GM21737 (cell line): ENCODE results near the gene YBEY.
A peak's percentile ranks its signal among the peaks of the same experiment; 100 is the strongest.
"Not testable (repeated sequence)": the region's sequence is repeated elsewhere in the genome, so short reads cannot be mapped to it uniquely, and the experiment has no call there.

Source experiments
- ATAC-seq: cut with Tn5 transposase; IDR thresholded peaks from one replicate; pipeline ENCODE4 v1.9.1; 2021; ENCODE audit warnings: mild to moderate bottlenecking, moderate library complexity; ENCODE audit not compliant: unreplicated experiment

Gene YBEY

GRCh38 chr21:46299167-46299566, 13.0 kb downstream of the YBEY start:
- ATAC-seq, result no peak

- ATAC-seq, result no peak
Measured at GRCh38 chr21:46301759-46302158, 15.6 kb downstream of the YBEY start.

DNA sequence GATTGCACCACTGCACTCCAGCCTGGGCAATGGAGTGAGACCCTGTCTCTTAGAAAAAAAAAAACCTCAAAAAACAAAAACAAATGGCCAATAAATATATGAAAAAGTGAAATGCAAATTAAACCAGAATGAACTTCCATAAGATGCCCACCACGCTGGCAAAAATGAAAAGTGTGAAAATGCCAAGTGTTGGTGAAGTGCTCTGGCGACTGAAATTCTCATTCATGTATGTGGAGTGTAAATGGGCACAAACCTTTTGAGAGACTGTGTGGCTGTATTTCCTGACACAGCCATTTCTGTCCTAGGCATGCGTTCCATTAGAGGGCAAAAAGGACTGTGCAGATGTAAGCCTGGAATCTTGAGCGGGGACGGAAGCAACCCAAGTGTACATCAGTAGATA, 18.3 kb downstream of the YBEY start:
- no peak for ATAC-seq

DNA sequence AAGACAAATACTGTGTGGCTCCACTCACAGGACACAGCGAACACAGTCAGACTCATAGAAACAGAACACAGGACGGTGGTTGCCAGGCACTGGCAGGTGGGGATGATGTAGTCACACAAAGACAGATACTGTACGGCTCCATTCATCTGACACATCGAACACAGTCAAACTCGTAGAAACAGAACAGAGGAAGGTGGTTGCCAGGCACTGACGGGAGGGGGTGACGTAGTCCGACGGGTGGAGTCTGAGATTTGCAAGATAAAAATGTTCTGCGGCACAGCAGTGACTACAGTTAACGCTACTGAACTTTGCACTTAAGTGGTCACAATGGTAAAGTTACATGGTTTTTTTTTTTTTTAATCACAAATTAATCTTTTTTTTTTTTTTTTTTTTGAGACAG, 18.8 kb downstream of the YBEY start:
- no peak for ATAC-seq

DNA sequence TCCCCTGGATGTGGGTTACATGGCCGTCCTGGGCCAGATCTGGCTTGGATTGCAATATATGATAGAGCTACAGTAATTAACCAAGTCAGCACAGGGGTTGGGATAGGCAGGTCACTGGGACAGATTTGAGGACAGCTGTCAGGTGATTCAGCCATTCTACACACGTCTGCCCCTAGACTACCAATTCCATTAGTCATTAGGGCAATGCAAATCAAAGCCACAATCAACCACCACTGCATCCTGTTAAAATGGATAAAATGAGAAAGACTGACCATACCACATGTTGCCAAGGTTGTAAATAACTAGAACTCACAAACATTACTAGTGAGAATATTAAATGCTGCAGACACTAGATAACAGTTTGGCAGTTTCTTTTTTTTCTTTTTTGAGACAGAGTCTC, 21.5 kb downstream of the YBEY start:
- ATAC-seq, result no peak

DNA sequence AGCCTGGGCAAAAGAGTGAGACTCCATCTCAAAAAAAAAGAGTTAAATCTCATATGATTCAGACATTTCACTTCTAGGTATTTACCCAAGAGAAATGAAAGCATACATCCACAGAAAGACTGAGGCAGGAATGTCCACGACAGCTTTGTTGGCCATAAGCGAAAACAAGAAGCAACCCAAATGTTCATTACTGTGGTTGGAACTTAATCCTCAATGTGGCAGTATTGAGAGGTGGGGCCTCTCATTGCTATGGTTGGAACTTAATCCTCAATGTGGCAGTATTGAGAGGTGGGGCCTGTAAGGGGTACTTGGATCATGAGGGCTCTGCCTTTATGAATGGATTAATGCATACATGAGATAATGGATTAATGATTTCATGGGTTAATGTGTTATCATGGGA, 22.3 kb downstream of the YBEY start:
- ATAC-seq, result no peak

GRCh38 chr21:46310260-46310659, 24.1 kb downstream of the YBEY start:
- ATAC-seq, result not testable (repeated sequence)

GRCh38 chr21:46311568-46311967, 25.4 kb downstream of the YBEY start:
- ATAC-seq, result no peak

GRCh38 chr21:46312949-46313348, 26.8 kb downstream of the YBEY start:
- ATAC-seq, result no peak

GRCh38 chr21:46314441-46315020, 28.4 kb downstream of the YBEY start:
- no peak for ATAC-seq

GRCh38 chr21:46316708-46317324, 30.7 kb downstream of the YBEY start:
- no peak for ATAC-seq

DNA sequence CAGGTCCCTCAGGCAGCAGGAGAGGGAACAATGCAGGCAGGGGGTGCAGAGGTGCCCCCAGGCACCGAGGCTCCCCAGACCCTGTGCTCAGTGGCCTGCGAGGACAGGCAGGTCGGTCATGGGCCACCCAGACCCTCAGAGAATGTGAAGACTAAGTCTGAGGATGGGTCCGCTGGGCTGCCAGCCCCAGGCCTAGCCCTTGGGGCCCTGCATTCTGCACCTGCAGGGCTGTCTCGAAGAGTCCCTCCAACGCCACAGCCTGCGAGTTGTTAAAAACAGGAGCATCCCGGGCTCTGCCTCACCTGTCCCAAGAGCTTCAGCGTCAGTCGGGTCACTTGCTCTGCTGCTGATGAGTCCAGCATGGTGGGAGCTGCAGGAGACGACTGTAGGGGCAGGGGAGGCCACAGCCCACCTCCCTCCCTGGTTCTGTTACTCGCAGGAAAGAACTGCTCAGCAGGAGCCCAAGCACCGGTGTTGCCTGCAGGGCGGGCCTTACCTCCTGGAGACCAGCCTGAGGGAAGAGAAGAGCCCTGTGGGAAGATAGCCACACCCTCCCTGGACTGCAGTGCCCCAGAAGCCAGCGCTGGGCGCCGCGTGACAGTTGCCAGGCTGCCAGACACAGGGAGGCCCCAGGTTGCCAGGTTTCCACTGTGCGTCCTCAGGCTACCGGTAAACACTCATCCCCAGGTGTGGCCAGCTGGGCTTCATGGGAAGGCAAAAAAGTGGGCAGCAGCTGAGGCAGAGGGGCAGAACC, 31.7 kb downstream of the YBEY start:
- no peak for ATAC-seq

GRCh38 chr21:46318464-46318845, 32.3 kb downstream of the YBEY start:
- ATAC-seq, result no peak

GRCh38 chr21:46319186-46319585, 33.0 kb downstream of the YBEY start:
- no peak for ATAC-seq

DNA sequence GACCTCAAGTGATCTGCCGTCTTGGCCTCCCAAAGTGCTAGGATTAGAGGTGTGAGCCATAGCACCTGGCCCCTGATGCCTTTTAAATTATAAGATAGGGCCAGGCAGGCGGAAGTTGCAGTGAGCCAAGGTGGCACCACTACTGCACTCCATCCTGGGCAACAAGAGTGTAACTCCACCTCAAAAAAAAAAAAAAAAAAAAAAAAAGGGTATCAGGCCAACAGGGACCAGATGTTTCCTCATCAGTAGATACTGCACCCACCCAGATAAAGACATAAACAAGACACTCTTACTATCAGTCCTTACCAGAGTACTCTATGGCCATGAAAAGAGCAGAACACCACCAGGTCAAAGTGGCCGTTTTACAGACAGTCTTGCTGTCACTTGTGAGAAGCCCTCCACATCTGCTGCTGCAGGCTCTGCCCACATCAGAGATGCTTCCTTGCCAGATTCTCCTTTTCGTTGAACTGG, 34.2 kb downstream of the YBEY start:
- no peak for ATAC-seq

DNA sequence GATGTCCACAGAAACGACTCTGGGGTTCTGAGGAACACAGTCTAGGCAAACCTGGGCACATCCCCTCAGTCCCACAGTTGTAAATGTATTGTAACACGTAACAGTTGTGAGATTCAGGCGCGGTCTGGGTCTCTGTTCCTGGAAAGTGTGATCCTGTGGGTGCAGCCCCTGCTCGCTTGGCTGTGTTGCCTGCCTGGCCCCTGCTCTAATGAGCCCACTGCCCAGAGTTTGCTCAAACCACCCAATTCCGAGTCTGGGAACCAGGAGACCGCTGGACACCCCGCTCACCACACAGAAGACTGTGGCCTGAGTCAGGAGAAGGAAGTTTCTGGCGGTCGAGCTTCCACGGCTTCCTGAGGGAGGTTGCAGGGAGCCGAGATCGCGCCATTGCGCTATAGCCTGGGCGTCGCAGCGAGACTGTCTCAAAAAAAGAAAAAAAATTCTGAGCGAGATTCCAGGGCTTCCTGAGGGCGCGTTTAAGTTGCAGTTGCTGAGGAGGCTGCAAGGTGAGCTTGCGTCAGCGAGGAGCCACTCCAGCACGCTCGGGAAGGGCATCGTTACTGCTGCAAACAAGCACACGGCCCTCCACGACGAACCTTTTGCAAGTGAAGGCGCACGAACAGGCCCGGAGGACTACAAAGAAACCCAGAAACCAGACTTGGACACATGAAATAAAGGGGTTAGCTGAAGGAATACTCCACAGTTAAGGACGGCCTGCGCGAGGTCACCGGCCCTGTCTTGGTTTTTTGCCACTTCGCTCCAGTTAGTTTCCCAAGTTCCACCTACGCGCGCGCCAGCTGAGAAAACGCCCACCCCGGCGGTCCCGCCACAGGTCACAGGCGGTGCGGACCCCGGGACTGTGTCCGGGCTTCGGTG, 36.4 kb downstream of the YBEY start:
- no peak for ATAC-seq

- ATAC-seq, result no peak
Measured at GRCh38 chr21:46323227-46323709, 37.1 kb downstream of the YBEY start.

DNA sequence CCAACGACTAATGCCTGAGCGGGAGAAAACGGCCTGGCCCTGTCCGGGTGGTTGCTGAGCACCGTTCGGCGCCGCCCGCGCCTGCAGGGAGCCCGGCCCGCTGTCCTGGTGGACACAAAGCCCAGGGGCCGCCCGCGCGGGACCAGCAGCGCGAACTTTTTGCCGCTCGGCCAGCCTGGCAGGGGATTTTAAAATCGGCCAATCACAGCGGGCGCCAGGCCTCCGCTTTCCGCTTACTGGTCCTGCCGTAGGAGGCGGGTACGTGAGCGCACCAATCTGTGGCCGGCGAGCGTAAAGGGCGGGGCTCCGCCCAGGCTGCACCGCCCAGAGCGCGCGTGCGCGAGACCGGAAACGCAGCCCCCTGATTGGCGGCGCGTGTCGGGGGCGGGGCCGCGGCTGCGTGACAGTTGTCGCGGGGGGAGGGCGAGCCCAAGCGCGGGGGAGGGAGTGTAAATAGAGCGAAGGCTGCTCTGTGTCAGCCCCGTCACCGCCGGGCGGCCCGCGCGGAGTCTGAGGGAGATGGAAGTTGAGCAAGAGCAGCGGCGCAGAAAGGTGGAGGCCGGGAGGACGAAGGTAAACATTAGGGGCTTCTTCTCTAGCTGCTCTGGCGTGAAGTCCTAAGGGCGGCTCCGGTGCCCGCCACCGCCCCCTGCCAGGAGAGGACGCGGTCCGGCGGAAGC, 37.7 kb downstream of the YBEY start, which contains the start of the genes C21orf58 and PCNT:
Gene C21orf58 (minus strand): TSS at position 161 of the 680 bp plus-strand sequence. CDS start 1,132 bp downstream, outside the sequence.
Gene PCNT (plus strand): TSS at position 447 of the 680 bp plus-strand sequence. CDS start 73 bp downstream, at position 520.
- ATAC-seq, result peak; percentile 73

DNA sequence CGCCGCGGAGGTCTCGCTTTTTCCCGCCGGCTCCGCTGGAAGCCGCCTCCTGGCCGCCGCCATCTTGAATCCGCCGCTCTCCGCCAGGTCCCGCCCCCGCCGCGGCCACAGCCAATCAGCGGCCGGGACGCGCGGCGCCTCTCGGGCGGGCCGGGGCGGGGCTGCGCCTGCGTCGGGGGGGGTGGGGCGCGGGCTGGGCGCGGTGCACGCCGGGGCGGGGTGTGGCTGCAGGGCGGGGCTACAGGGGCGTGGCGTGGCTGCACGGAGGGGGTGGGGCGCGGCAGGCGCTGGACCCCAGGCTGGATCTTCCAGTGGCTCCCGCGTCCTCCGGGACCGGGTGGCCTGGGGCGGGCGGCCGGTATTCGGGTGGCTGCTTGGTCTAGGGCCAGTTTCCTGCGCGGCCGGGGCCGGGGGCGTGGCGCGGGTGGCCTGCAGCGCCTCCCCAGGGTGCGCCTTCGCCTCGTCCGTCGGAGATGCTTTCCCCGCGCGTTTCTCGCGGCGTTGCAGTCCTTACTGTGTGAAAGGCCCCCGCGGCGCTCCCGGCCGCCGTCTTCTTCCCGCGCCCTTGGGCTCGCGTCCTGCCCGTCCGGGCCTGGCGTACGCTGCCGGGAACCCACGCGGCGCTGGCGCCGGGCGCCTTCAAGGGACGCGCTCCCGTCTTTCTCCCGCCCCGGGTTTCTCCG, 38.4 kb downstream of the YBEY start:
- peak; percentile 50 for ATAC-seq
